PC-9 (cell line): Measurements from ENCODE around the gene FAM3C. TPM values are rescaled to one million over a fixed set of nuclear protein-coding genes. Genes with fewer than 3 reads are reported as not detected.

ENCODE experiments used
- BruUV-seq: library from RNA; stranded (reverse); fragments of 400-500 nt; replicated peaks from 2 replicates; lab custom pipeline; 2021; lab: Mats Ljungman, UMichigan
- CTCF ChIA-PET: fragments of 300-600 bp; sonication (Branson Sonifier 250); formaldehyde crosslinking; loops from one replicate; lab custom pipeline; 2022; ENCODE audit warnings: antibody characterized with exemption; lab: Charles Lee
- POLR2A ChIA-PET: fragments of 300-600 bp; sonication (Branson Sonifier 250); formaldehyde crosslinking; loops from one replicate; lab custom pipeline; 2022; ENCODE audit warnings: antibody characterized with exemption; ENCODE audit not compliant: unreplicated experiment; lab: Charles Lee
- DNase-seq, 2 experiments: peaks; one replicate each; pipeline versions ENCODE4 v3.0.0 to v3.0.0-alpha.2; 2015 to 2022; ENCODE audit warnings: mixed read lengths in 1 of 2
- H2AFZ ChIP-seq: fragments of 200-600 bp; sonication (generic); 2 replicates; pipeline ENCODE4 v1.8.1; 2017; ENCODE audit warnings: antibody characterized with exemption
- H3F3A ChIP-seq: fragments of 200-600 bp; sonication (generic); 2 replicates; pipeline ENCODE4 v1.8.1; 2017; ENCODE audit warnings: antibody characterized with exemption, mild to moderate bottlenecking, low read depth; ENCODE audit not compliant: insufficient read depth
- H3K27ac ChIP-seq: fragments of 200-600 bp; sonication (generic); 2 replicates; pipeline ENCODE4 v1.6.1; 2016; ENCODE audit warnings: mixed run types
- H3K27me3 ChIP-seq: fragments of 200-600 bp; sonication (generic); 2 replicates; pipeline ENCODE4 v1.6.1; 2016; ENCODE audit warnings: low read depth, mixed run types; ENCODE audit not compliant: insufficient read depth
- H3K36me3 ChIP-seq: fragments of 200-600 bp; sonication (generic); 2 replicates; pipeline ENCODE4 v1.6.1; 2016; ENCODE audit warnings: low read depth, mixed run types
- H3K4me1 ChIP-seq: fragments of 200-600 bp; sonication (generic); replicated peaks from 2 replicates; pipeline ENCODE4 v1.6.1; 2016; ENCODE audit warnings: mixed run types; ENCODE audit not compliant: insufficient read depth
- H3K4me2 ChIP-seq: fragments of 200-600 bp; sonication (generic); 2 replicates; pipeline ENCODE4 v1.6.1; 2017; ENCODE audit warnings: mixed run types
- H3K4me3 ChIP-seq: fragments of 200-600 bp; sonication (generic); 2 replicates; pipeline ENCODE4 v1.6.1; 2016; ENCODE audit warnings: mixed run types
- H3K79me2 ChIP-seq: fragments of 200-600 bp; sonication (generic); 2 replicates; pipeline ENCODE4 v1.6.1; 2017; ENCODE audit warnings: low read depth, mixed run types
- H3K9me2 ChIP-seq: fragments of 200-600 bp; sonication (generic); 2 replicates; pipeline ENCODE4 v1.8.1; 2017; ENCODE audit warnings: mild to moderate bottlenecking; ENCODE audit not compliant: insufficient read depth
- H3K9me3 ChIP-seq: fragments of 200-600 bp; sonication (generic); 2 replicates; pipeline ENCODE4 v1.8.1; 2016; ENCODE audit warnings: low read depth; ENCODE audit not compliant: insufficient read depth
- H4K20me1 ChIP-seq: fragments of 200-600 bp; sonication (generic); 2 replicates; pipeline ENCODE4 v1.8.1; 2017; ENCODE audit not compliant: insufficient read depth
- EZH2 ChIP-seq: fragments of 200-600 bp; sonication (generic); IDR thresholded peaks from 2 replicates; pipeline ENCODE4 v1.8.0; 2017; ENCODE audit warnings: antibody characterized with exemption, low read depth
- intact Hi-C: fragments of 100-400 bp; cut with micrococcal nuclease; formaldehyde crosslinking; loops from one replicate; pipeline ENCODE4 v1.10.0; 2022; ENCODE audit not compliant: unreplicated experiment
- total RNA-seq: library from RNA; stranded (reverse); gene quantifications from 2 replicates; pipeline ENCODE4 v1.2.3, GENCODE V29; 2021
- TF ChIP-seq, protein P1 (sequence below): fragments of 200-600 bp; sonication (generic); conservative IDR thresholded peaks from 2 replicates; pipeline ENCODE4 v1.6.1; 2017; ENCODE audit warnings: mixed run types, antibody characterized with exemption, mild to moderate bottlenecking, moderate library complexity

FAM3C gene
- total RNA-seq, 1 experiment from 2014 or later = 134 TPM

- Histone ChIP-seq H3F3A (no peaks in the 10 kb centered on the region), H3K4me1 (no peaks in the 10 kb centered on the region), H3K9me2 (no peaks in the 10 kb centered on the region), H3K9me3 (no peaks in the 10 kb centered on the region), H3K4me2 (no peak overlapping the region), H3K27ac (no peak overlapping the region), H3K36me3 (no peaks in the 10 kb centered on the region; the same call in 1 of the 2 replicates), H3K4me3 (no peak overlapping the region), H2AFZ (no peak overlapping the region), H4K20me1 (no peaks in the 10 kb centered on the region), H3K79me2 (no peaks in the 10 kb centered on the region), H3K27me3 (no peaks in the 10 kb centered on the region)
- POLR2A ChIA-PET = no interaction called here
- TF ChIP-seq EZH2 = no peak
- TF ChIP-seq, protein P1, sequence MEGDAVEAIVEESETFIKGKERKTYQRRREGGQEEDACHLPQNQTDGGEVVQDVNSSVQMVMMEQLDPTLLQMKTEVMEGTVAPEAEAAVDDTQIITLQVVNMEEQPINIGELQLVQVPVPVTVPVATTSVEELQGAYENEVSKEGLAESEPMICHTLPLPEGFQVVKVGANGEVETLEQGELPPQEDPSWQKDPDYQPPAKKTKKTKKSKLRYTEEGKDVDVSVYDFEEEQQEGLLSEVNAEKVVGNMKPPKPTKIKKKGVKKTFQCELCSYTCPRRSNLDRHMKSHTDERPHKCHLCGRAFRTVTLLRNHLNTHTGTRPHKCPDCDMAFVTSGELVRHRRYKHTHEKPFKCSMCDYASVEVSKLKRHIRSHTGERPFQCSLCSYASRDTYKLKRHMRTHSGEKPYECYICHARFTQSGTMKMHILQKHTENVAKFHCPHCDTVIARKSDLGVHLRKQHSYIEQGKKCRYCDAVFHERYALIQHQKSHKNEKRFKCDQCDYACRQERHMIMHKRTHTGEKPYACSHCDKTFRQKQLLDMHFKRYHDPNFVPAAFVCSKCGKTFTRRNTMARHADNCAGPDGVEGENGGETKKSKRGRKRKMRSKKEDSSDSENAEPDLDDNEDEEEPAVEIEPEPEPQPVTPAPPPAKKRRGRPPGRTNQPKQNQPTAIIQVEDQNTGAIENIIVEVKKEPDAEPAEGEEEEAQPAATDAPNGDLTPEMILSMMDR = no peak
- DNase-seq = no peak
- intact Hi-C loops = no loop called here
- BruUV-seq = no TSS peak
- CTCF ChIA-PET = no interaction called here
Observed at GRCh38 chr7:121344497-121344896, 51.6 kb downstream of the FAM3C start.

DNA sequence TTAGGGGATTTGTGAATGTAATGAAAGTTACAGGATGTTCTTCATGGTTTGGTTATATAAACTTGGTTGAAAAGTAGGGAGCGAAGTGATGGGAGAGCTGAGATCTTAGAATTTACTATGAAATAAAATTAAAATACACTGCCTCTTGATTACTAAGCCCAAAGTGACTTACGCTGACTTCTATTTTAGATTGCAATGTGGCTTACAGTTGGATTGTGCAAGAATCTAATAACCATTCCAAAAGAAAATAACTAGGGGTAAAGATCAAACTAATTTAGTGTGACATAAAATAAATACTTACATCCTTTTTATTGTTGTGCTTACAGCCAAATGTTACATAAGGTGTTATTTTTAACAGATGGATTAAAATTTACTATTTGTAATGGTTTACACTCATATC lies 52.0 kb downstream of the FAM3C start:
- TF ChIP-seq, protein P1 = no peak
- no peak for TF ChIP-seq EZH2
- H3K4me1 ChIP-seq = no peaks in the 10 kb centered on the region
- no peak overlapping the region for H2AFZ ChIP-seq
- H3F3A ChIP-seq = no peaks in the 10 kb centered on the region
- H3K27me3 ChIP-seq = no peaks in the 10 kb centered on the region
- no peaks in the 10 kb centered on the region for H3K9me3 ChIP-seq
- CTCF ChIA-PET = no interaction called here
- intact Hi-C loops = no loop called here
- no peaks in the 10 kb centered on the region for H3K79me2 ChIP-seq
- H4K20me1 ChIP-seq = no peaks in the 10 kb centered on the region
- no peak overlapping the region for H3K4me3 ChIP-seq
- no peaks in the 10 kb centered on the region for H3K9me2 ChIP-seq
- H3K27ac ChIP-seq = no peak overlapping the region
- no TSS peak for BruUV-seq
- no peak for DNase-seq
- POLR2A ChIA-PET = no interaction called here
- H3K4me2 ChIP-seq = no peak overlapping the region
- no peaks in the 10 kb centered on the region; the same call in 1 of the 2 replicates for H3K36me3 ChIP-seq

GRCh38 chr7:121343302-121343701 lies 52.8 kb downstream of the FAM3C start:
- no peak for TF ChIP-seq EZH2
- TF ChIP-seq, protein P1 = no peak
- Histone ChIP-seq H4K20me1 (no peaks in the 10 kb centered on the region), H3K4me2 (no peak overlapping the region), H3K27me3 (no peaks in the 10 kb centered on the region), H3K9me2 (no peaks in the 10 kb centered on the region), H3K27ac (no peak overlapping the region), H3K4me3 (no peak overlapping the region), H3K9me3 (no peaks in the 10 kb centered on the region), H3K4me1 (no peaks in the 10 kb centered on the region), H2AFZ (no peak overlapping the region), H3K36me3 (no peaks in the 10 kb centered on the region; the same call in 1 of the 2 replicates), H3F3A (no peaks in the 10 kb centered on the region), H3K79me2 (no peaks in the 10 kb centered on the region)
- no TSS peak for BruUV-seq
- POLR2A ChIA-PET = no interaction called here
- CTCF ChIA-PET = no interaction called here
- no peak for DNase-seq
- intact Hi-C loops = no loop called here
